Measurements from ENCODE around the gene PROX1. TPM values are rescaled to one million over a fixed set of nuclear protein-coding genes. Genes with fewer than 3 reads are reported as not detected.

Gene PROX1
- under 0.01 and 0.13 TPM in 2 replicates for total RNA-seq (2014; rRNA removed; shearing (Covaris generic))
- polyA plus RNA-seq (2016; fragmentation: Nextera tagmentation; extraction: Ambion mirVana), result 0.20 and 0.35 TPM in 2 replicates

DNA sequence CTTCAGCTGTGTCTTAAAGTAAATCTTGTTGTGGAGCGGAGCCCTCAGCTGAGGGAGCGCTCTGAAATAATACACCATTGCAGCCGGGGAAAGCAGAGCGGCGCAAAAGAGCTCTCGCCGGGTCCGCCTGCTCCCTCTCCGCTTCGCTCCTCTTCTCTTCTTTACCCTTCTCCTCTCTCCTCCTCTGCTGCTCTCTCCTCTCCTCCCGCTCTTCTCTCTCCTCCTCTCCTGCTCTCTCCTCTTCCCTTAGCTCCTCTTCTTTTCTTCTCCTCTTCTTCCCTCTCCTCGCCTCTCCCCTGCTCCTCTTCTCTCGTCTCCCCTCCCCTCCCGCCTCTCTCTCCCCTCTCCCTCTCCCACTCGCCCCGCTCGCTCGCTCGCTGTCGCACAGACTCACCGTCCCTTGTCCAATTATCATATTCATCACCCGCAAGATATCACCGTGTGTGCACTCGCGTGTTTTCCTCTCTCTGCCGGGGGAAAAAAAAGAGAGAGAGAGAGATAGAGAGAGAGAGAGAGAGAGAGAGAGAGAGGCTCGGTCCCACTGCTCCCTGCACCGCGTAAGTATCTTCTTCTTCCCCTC is at the start of gene PROX1:
Gene PROX1 (plus strand): TSS at position 47 of the 580 bp plus-strand sequence. CDS start 8,563 bp downstream, outside the sequence.
- WGBS, 2 experiments (ENCODE audit: low coverage in 1 of 2, low lambda C conversion rate in 2 of 2, missing lambda C conversion rate in 2 of 2), result 1 to 12% methylated on average over 28 to 29 of the region's 29 CpGs
- H4K20me1 ChIP-seq (ENCODE audit: insufficient read depth), result no peaks in the 10 kb centered on the region
- peak within 1 kb of the TSS; percentile 100 for H3K4me2 ChIP-seq (ENCODE audit: unreplicated experiment)
- H3K4me1 ChIP-seq (ENCODE audit: insufficient read depth), result 0 out of 2 replicates have a peak, but pooled peaks cover 4% of the 10 kb centered on the region
- no peaks in the 10 kb centered on the region for H3K9me2 ChIP-seq (ENCODE audit: insufficient read depth)
- H3K27me3 ChIP-seq (replicated peaks; ENCODE audit: insufficient read depth), result peaks cover 69% of the 10 kb centered on the region
- in situ Hi-C loops (cut with MboI), result no loop called here
- peak; percentile 92 for DNase-seq
- no peaks in the 10 kb centered on the region for H3F3A ChIP-seq (ENCODE audit: insufficient read depth)
- H3K9me3 ChIP-seq (ENCODE audit: low read depth), result no peaks in the 10 kb centered on the region
- H3K9ac ChIP-seq, result peak within 1 kb of the TSS; percentile 65
- H3K27ac ChIP-seq, result peak within 1 kb of the TSS; percentile 15; the same call in 1 of the 2 replicates
- peak within 1 kb of the TSS; percentile 91 for H3K4me3 ChIP-seq
- no peak for TF ChIP-seq EZH2 (IDR thresholded peaks at IDR 0.05; ENCODE audit: insufficient read depth, poor library complexity, severe bottlenecking)
- TF ChIP-seq EZH2phosphoT487 (IDR thresholded peaks at IDR 0.05; ENCODE audit: insufficient read depth, low read depth), result no peak
- no peaks in the 10 kb centered on the region for H3K36me3 ChIP-seq (ENCODE audit: low read depth)
- no peaks in the 10 kb centered on the region for H3K79me2 ChIP-seq (ENCODE audit: insufficient read depth)
- H2AFZ ChIP-seq, result peak within 1 kb of the TSS; percentile 98

DNA sequence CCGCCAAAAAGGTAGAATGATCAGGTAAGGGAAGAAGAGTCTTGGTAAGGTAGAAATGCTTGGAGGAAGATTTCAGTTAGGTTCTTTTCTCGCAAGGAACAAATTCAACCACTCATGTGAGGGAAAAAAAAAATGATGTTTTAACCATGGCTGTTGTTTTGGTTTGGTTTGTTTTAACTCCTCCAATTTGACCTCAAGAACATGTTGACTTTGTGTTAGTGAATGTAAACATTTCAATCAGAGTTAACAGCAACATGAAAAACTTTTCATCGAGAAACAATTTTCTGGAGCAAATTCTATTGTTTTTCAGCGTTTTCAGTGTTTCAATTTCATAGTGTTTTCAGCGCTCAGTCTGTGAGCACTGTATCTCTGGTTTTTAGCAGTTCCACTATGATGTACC is 49.0 kb upstream of the PROX1 start:
- Histone ChIP-seq H3K9me3 (ENCODE audit: low read depth) (no peaks in the 10 kb centered on the region), H3K9me2 (ENCODE audit: insufficient read depth) (no peaks in the 10 kb centered on the region), H3F3A (ENCODE audit: insufficient read depth) (no peaks in the 10 kb centered on the region), H3K4me2 (ENCODE audit: unreplicated experiment) (no peak overlapping the region), H2AFZ (no peak overlapping the region), H3K36me3 (ENCODE audit: low read depth) (no peaks in the 10 kb centered on the region), H3K9ac (no peak overlapping the region), H4K20me1 (ENCODE audit: insufficient read depth) (no peaks in the 10 kb centered on the region), H3K79me2 (ENCODE audit: insufficient read depth) (no peaks in the 10 kb centered on the region), H3K4me3 (no peak overlapping the region), H3K27ac (no peak overlapping the region), H3K27me3 (replicated peaks; ENCODE audit: insufficient read depth) (no peaks in the 10 kb centered on the region), H3K4me1 (ENCODE audit: insufficient read depth) (no peaks in the 10 kb centered on the region)
- no peak for DNase-seq
- 29 to 36% methylated on average over 5 of the region's 5 CpGs for WGBS, 2 experiments (ENCODE audit: low coverage in 1 of 2, low lambda C conversion rate in 2 of 2, missing lambda C conversion rate in 2 of 2)
- in situ Hi-C loops (cut with MboI), result no loop called here
- no peak for TF ChIP-seq EZH2phosphoT487 (IDR thresholded peaks at IDR 0.05; ENCODE audit: insufficient read depth, low read depth)
- no peak for TF ChIP-seq EZH2 (IDR thresholded peaks at IDR 0.05; ENCODE audit: insufficient read depth, poor library complexity, severe bottlenecking)

GRCh38 chr1:213939888-213940287 is 47.9 kb upstream of the PROX1 start:
- Histone ChIP-seq H3K9me2 (ENCODE audit: insufficient read depth) (no peaks in the 10 kb centered on the region), H3K4me1 (ENCODE audit: insufficient read depth) (no peaks in the 10 kb centered on the region), H3K27me3 (replicated peaks; ENCODE audit: insufficient read depth) (no peaks in the 10 kb centered on the region), H3K79me2 (ENCODE audit: insufficient read depth) (no peaks in the 10 kb centered on the region), H3K36me3 (ENCODE audit: low read depth) (no peaks in the 10 kb centered on the region), H2AFZ (no peak overlapping the region), H3K4me2 (ENCODE audit: unreplicated experiment) (no peak overlapping the region), H3K9me3 (ENCODE audit: low read depth) (no peaks in the 10 kb centered on the region), H3K4me3 (no peak overlapping the region), H4K20me1 (ENCODE audit: insufficient read depth) (no peaks in the 10 kb centered on the region), H3K27ac (no peak overlapping the region), H3F3A (ENCODE audit: insufficient read depth) (no peaks in the 10 kb centered on the region), H3K9ac (no peak overlapping the region)
- no peak for DNase-seq
- TF ChIP-seq EZH2 (IDR thresholded peaks at IDR 0.05; ENCODE audit: insufficient read depth, poor library complexity, severe bottlenecking) (no peak), EZH2phosphoT487 (IDR thresholded peaks at IDR 0.05; ENCODE audit: insufficient read depth, low read depth) (no peak)
- WGBS, 2 experiments (ENCODE audit: low coverage in 1 of 2, low lambda C conversion rate in 2 of 2, missing lambda C conversion rate in 2 of 2), result 26 to 30% methylated on average over 3 of the region's 3 CpGs
- in situ Hi-C loops (cut with MboI), result no loop called here

- Histone ChIP-seq H3K27me3 (replicated peaks; ENCODE audit: insufficient read depth) (no peaks in the 10 kb centered on the region), H3K9ac (no peak overlapping the region), H3F3A (ENCODE audit: insufficient read depth) (no peaks in the 10 kb centered on the region), H3K9me3 (ENCODE audit: low read depth) (no peaks in the 10 kb centered on the region), H4K20me1 (ENCODE audit: insufficient read depth) (no peaks in the 10 kb centered on the region), H3K79me2 (ENCODE audit: insufficient read depth) (no peaks in the 10 kb centered on the region), H3K4me3 (no peak overlapping the region), H3K4me1 (ENCODE audit: insufficient read depth) (no peaks in the 10 kb centered on the region), H2AFZ (no peak overlapping the region), H3K4me2 (ENCODE audit: unreplicated experiment) (no peak overlapping the region), H3K9me2 (ENCODE audit: insufficient read depth) (no peaks in the 10 kb centered on the region), H3K36me3 (ENCODE audit: low read depth) (no peaks in the 10 kb centered on the region), H3K27ac (no peak overlapping the region)
- no peak for TF ChIP-seq EZH2phosphoT487 (IDR thresholded peaks at IDR 0.05; ENCODE audit: insufficient read depth, low read depth)
- DNase-seq, result no peak
- in situ Hi-C loops (cut with MboI), result no loop called here
Measured at GRCh38 chr1:213940947-213941346, 46.8 kb upstream of the PROX1 start.

DNA sequence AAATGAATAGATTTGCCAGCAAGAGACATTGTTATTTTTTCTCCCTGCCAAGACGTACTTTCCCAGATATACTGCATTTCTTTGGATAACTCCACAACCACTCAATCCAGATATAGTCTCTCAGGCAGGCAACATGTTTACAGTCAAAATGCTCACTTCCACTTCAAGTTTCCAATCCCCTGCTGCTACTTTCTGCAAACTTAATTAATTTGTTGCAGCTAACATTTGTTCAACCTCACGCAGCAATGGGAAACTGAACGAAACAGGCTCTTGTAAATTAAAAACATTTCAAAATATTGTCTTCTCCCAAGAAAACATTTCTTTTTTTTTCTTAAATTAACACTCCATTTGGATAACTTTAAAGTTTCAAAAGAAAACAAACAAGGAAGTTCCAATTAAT is 45.7 kb upstream of the PROX1 start:
- no peaks in the 10 kb centered on the region for H3K27me3 ChIP-seq (replicated peaks; ENCODE audit: insufficient read depth)
- no peak for DNase-seq
- H2AFZ ChIP-seq, result no peak overlapping the region
- H3F3A ChIP-seq (ENCODE audit: insufficient read depth), result no peaks in the 10 kb centered on the region
- H4K20me1 ChIP-seq (ENCODE audit: insufficient read depth), result no peaks in the 10 kb centered on the region
- H3K4me1 ChIP-seq (ENCODE audit: insufficient read depth), result no peaks in the 10 kb centered on the region
- no peak overlapping the region for H3K4me2 ChIP-seq (ENCODE audit: unreplicated experiment)
- H3K79me2 ChIP-seq (ENCODE audit: insufficient read depth), result no peaks in the 10 kb centered on the region
- no peaks in the 10 kb centered on the region for H3K36me3 ChIP-seq (ENCODE audit: low read depth)
- no peak overlapping the region for H3K27ac ChIP-seq
- TF ChIP-seq EZH2phosphoT487 (IDR thresholded peaks at IDR 0.05; ENCODE audit: insufficient read depth, low read depth) (no peak), EZH2 (IDR thresholded peaks at IDR 0.05; ENCODE audit: insufficient read depth, poor library complexity, severe bottlenecking) (no peak)
- no peaks in the 10 kb centered on the region for H3K9me3 ChIP-seq (ENCODE audit: low read depth)
- H3K4me3 ChIP-seq, result no peak overlapping the region
- in situ Hi-C loops (cut with MboI), result no loop called here
- H3K9me2 ChIP-seq (ENCODE audit: insufficient read depth), result no peaks in the 10 kb centered on the region
- 2% methylated on average over 3 of the region's 3 CpGs for WGBS, 2 experiments (ENCODE audit: low coverage in 1 of 2, low lambda C conversion rate in 2 of 2, missing lambda C conversion rate in 2 of 2)
- H3K9ac ChIP-seq, result no peak overlapping the region
